Activated naive CD8-positive, alpha-beta T cell treated with anti-CD3 and anti-CD28 coated beads, Interleukin-2, amount 50 U/mL, for 16 hours (primary cell): Measurements from ENCODE around the gene PPIAL4G.
"Not testable (repeated sequence)": the region's sequence is repeated elsewhere in the genome, so short reads cannot be mapped to it uniquely, and the experiment has no call there.

ENCODE experiments used
- DNase-seq: peaks from one replicate; pipeline ENCODE4 v3.0.0-alpha.2; 2020; ENCODE audit warnings: low read depth, low spot score

Gene PPIAL4G

GRCh38 chr1:148483029-148483428 is at the start of gene PPIAL4G:
Gene PPIAL4G (minus strand): TSS chr1:148483302. CDS start chr1:148483252, 50 bp downstream.
- DNase-seq, result not testable (repeated sequence)

DNA sequence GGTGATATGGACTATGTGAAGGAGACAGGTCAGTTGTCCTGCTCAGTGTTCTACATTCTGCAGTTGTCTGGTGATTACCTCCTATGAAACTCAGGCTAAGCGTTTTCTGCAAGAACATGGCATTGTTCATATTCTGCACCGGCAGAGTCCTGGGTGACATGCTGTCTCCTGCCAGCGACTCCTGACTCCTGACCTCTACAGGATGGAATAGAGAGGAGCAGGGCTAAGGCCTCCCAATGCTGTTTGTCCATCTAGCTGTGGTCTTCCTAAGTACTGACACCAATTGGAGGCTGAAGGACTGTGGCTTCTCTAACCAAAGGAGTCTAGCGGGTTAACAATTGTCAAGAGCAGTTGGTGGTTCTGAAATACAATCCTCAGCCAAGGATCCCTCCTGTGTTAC is 49.1 kb upstream of the PPIAL4G start:
- DNase-seq, result not testable (repeated sequence)

- DNase-seq, result peak; percentile 48
Observed at GRCh38 chr1:148529101-148529567, 46.0 kb upstream of the PPIAL4G start.

- DNase-seq, result not testable (repeated sequence)
Observed at GRCh38 chr1:148528591-148528990, 45.5 kb upstream of the PPIAL4G start.

DNA sequence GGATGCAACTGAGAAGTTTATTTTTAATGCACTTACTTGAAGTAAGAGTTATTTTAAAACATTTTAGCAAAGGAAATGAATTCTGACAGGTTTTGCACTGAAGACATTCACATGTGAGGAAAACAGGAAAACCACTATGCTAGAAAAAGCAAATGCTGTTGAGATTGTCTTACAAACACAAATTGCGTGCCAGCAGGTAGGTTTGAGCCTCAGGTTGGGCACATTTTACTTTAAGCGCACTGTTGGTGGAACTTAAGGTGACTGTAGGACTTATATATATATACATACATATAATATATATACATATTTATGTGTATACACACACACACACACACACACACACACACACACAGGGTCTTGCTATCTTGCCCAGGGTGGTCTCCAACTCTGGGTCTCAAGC is 43.5 kb upstream of the PPIAL4G start:
- DNase-seq, result not testable (repeated sequence)

DNA sequence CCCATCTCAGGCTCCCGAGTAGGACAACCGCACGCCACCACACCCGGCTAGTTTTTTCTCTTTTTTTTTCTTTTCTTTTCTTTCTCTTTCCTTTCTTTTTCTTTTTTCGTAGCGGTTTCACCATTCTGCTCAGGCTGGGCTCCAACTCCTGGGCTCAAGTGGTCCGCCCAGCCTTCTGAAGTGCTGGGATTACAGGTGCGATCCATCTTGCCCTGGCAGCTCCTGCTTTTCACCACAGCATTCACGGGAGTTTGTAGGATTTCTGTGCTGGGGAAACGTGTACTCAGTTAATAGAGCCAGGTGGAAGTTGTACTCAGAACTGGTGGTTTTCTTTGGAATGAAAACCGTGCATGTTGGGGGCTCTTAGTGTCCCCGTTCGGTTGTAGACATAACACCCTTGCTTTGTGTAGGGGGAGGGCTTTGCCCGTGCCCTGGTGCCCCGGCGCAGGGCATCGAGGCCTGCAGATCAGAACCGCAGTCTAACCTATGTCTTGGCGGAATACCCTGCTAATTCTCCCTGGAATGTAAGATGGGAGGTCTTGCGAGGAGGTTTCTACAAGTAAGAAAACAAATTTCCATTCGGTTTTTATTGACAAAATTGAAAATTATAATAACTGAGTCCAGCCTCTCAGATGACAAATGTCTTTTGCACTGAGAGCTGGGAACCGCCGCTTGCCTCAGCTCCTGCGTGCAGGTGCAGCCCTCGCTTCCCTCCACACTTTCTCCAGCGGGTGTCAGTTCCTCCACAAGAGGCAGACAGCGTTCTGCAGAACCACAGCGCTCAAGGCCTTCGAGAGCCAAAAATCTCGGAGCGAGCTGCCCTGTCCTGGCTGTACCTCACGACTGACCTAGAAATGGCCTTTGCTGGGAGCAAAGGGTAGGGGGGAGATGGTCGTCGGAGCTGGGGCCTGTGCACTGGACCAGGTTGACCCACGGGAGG is 40.4 kb upstream of the PPIAL4G start:
- DNase-seq, result not testable (repeated sequence)

GRCh38 chr1:148522561-148523204 is 39.6 kb upstream of the PPIAL4G start:
- peak; percentile 86 for DNase-seq

DNA sequence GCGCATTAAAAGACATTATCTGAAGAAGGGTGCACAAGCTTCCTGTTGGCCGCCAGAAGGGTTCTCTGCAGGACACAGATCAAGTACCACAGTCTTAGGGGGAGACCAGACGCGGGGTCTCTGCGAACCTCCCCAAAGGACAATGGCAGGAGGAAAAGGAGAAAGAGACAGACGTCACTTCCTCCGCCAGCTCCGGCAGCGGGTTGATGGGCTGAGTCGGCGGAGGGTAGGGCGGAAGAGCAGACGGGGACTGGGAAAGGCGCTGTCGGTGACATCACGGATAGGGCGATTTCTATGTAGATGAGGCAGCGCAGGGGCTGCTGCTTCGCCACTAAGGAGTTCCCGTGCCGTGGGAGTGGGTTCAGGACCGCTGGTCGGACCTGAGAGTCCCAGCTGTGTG is 39.0 kb upstream of the PPIAL4G start:
- DNase-seq, result peak; percentile 67

DNA sequence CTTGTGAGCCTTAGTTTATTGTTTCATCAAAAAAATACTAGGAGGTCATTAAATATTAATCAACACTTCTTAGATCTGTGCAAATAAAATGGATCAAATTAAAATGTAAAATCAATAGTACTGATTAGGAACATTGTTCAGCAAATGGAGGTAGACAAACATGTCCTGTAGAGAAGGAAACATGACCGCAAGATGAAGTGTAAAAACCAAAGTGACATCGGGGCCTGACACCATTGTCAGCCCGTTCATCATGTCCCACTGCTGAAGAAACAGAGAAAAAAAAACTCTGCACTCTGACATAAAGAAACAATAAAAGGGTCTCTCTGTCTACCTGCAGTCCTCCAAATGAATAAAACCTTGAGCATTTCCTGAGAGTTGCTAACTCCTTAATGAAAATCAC is 31.2 kb upstream of the PPIAL4G start:
- DNase-seq, result not testable (repeated sequence)

DNA sequence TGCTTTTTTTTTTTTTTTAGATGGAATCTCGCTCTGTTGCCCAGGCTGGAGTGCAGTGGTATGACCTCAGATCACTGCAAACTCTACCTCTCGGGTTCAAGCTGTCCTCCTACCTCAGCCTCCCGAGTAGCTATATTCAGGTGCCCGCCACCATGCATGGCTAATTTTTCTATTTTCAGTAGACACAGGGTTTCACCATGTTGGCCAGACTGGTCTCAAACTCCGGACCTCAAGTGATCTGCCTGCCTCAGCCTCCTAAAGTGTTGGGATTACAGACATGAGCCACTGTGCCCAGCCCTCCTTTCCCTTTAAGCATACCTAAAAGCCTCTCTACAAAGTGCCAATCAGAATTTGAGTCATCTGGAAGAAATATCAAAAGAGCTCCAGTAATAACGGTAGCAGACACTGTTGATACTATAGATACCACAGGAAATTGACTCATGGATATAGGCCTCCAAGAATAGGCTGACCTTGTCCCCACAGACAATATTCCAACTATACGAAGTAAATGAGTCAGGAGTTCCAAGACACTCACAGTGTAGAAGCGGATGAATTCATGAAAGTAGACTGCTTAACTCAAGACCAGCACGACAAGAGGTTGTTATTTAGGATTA is 29.6 kb upstream of the PPIAL4G start:
- DNase-seq, result not testable (repeated sequence)

DNA sequence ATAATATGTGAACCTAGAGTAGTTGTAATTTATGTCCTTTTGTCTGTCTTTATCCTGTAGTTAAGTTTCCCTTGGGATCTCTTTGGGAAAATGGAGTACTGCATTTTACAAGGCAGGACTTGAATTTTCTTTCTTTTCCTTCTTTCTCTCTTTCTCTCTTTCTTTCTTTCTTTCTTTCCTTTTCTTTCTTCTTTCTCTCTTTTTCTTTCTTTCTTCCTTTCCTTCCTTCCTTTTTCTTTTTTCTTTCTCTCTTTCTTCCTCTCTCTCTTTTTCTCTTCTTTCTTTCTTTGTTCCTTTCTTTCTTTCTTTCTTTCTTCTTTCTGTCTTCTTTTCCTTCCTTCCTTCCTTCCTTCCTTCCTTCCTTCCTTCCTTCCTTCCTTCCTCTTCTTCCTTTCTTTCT is 10.8 kb upstream of the PPIAL4G start:
- not testable (repeated sequence) for DNase-seq

- DNase-seq, result not testable (repeated sequence)
Observed at GRCh38 chr1:148481134-148481533, 2.0 kb downstream of the PPIAL4G start.

DNA sequence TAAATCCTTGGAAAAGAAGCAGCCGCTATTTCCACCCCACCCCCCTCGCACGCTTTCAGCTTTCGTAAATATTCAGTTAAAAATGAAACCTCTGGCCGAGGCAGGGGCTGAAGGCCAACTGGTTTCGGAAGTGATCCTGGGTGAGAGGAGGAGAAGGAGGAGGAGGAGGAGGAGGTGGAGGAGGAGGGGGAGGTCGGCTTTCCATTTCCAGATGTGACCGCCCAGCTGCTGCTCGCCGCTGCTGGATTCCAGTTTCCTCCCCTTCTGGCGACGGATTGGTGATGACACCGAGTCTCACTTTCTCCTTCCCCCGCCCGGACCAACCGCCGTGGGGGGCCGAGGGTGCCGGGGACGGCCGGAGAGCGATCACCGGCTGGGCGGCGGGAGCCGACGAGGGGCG is 23.4 kb downstream of the PPIAL4G start:
- not testable (repeated sequence) for DNase-seq

- not testable (repeated sequence) for DNase-seq
Observed at GRCh38 chr1:148458901-148459581, 24.1 kb downstream of the PPIAL4G start.

DNA sequence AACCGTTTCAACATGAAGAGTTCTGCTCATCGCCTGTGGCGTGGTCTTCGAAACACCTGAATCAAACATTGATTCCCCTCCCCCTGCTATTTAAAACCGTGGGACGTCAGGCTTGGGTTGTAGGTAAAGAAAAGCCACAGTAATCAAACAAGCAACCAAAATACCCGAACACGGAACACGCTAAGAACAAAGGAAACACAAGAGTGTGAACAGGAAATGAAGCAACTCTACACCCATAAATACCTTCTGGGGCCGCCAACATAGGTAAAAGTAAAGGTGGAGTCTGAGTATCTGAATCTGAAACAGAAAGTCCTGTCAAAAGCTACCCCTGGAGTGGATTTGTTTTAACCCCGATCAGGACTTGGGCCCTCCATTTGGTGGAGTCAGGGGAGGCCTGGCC is 24.7 kb downstream of the PPIAL4G start:
- not testable (repeated sequence) for DNase-seq

DNA sequence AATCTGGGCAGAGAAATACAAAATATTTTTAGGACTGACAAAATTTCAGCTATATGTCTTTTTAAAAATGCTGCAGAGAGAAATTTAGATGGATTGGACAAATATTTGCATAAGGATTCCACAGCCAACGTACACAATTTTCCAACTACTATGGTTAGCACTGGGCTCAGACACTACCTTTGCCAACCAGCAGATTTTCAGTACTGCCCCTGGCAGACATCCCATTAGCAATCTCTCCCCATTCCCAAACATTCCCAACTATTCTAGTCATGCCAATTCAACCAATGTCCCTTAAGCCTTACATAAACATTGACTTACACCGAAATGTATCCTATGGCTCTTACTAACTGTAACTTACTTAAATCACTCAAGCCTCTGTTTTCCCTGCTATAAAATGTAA is 30.3 kb downstream of the PPIAL4G start:
- not testable (repeated sequence) for DNase-seq

DNA sequence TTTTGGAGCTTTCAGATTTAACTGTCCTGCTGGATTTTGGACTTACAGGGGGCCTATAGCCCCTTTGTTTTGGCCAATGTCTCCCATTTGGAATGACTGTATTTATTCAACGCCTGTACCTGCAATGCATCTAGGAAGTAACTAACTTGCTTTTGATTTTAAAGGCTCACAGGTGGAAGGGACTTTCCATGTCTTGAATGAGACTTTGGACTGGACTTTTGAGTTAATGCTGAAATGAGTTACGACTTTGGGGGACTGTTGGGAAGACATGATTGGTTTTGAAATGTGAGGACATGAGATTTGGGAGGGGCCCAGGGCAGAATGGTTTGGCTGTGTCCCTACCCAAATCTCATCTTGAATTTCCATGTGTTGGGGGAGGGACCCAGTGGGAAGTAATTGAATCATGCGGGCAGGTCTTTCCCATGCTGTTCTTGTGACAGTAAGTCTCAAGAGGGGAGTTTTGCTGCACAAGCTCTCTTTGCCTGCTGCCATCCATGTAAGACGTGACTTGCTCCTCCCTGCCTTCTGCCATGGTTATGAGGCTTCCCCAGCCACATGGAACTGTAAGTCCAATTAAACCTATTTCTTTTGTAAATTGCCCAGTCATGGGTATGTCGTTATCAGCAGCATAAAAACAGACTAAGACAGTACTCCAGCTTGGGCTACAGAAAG is 43.3 kb downstream of the PPIAL4G start:
- not testable (repeated sequence) for DNase-seq

- no peak for DNase-seq
Observed at GRCh38 chr1:148435406-148435805, 47.7 kb downstream of the PPIAL4G start.

GRCh38 chr1:148434832-148435231 is 48.3 kb downstream of the PPIAL4G start:
- DNase-seq, result no peak

DNA sequence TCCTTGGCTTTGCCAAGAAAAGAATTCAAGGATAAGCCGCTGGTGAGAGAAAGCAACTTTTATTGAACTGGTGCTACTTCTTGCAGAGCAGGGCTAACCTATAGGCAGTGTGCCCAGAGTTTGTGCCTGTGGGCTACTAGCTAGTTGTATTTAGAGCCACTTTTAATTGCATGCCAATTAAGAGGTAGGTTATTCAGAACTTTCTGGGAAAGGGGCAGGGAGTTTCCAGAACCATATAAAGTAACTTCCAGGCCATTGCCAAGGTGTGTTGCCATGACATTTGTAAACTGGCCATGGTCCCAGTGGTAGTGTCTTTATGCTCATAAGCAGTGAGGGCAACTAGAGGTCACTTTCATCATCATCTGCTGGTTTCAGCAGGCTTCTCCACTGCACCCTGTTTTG is 50.2 kb downstream of the PPIAL4G start:
- not testable (repeated sequence) for DNase-seq
